Inflammatory macrophage (primary cell): ENCODE measurements around the gene TEAD1.

Experiments used
- DNase-seq, 2 donors: peaks; one replicate each; pipeline ENCODE4 v3.0.0-alpha.2; 2020 to 2022

TEAD1 gene

DNA sequence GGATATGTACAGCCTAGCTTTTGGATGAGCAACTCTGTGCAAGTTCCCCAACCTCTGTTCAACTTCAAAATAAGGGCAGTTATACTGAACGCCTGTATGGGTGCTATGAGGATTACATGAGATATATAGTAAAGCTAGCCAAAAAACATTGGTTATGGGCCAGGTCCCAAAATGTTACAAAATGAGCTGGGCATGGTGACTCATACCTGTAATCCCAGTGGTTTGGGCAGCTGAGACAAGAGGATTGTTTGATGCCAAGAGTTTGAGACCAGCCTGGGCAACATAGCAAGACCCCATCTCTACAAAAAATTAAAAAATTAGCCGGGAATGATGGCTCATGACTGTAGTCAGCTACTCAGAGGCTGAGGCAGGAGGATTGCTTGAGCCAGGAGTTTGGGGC lies 118.4 kb downstream of the TEAD1 start:
- DNase-seq = no peak

DNA sequence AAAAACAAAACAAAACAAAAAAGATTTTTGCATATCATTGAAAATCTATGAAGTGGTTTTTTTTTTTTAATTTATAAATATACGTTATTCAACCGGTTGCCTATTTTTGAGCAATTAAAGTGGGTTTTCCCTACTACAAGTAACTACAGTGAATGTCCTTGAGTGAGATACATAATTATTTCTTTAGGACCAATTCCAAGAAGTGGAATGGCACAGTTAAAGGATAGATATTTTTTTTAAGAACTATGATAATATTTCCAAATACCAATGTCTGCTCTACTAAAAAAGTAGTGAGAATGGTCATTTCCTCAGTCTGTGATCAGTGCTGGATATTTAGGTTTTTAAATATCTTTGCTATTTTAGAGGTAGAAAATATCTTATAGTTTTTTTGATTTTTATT lies 118.8 kb downstream of the TEAD1 start:
- DNase-seq = no peak

- no peak for DNase-seq
Measured at GRCh38 chr11:12793506-12793905, 119.3 kb downstream of the TEAD1 start.

GRCh38 chr11:12794576-12795230 lies 120.5 kb downstream of the TEAD1 start:
- DNase-seq = no peak

- DNase-seq = no peak
Measured at GRCh38 chr11:12797996-12798395, 123.8 kb downstream of the TEAD1 start.

DNA sequence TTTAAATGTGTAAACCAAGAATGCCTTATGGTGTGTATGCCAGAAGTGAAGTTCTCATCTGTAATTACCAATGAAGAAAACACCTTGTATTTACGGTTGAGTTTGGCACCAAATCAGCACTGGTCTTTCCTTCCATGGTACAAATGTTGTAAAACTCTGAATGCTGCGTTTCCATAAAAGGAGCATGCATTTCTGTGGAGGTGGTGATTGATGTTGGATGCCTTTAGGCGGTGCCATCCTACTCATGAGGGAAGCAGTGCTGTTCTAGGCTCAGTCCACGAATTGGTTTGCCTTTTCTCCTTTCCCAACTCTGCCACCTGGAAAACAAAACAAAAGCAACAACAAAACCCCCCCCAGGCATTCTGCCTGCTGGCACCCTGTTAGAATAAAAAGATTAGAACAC lies 124.4 kb downstream of the TEAD1 start:
- no peak for DNase-seq

- no peak for DNase-seq
Measured at GRCh38 chr11:12799334-12799835, 125.2 kb downstream of the TEAD1 start.

GRCh38 chr11:12800032-12800671 lies 125.9 kb downstream of the TEAD1 start:
- no peak for DNase-seq

DNA sequence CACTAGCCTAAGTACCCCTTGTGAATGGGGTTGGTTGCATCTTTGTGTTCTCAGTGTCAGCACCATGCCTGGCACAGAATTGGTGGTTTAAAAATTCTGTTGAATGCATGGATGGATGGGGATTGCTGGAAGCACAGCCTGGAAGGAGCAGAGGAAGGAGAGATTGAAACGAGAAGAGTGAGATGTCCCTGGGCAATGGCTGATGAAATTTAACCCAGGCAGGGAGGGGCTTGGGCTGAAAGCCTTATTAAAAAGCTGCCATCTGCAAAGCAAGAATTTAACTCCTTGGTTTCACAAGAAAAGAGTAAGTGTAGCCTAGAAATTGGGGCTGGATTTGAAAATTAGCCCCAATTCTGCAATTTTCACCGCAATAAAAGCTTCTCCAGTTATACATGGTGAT lies 126.7 kb downstream of the TEAD1 start:
- DNase-seq = no peak

- DNase-seq = no peak
Measured at GRCh38 chr11:12801976-12802375, 127.8 kb downstream of the TEAD1 start.

GRCh38 chr11:12802418-12803085 lies 128.3 kb downstream of the TEAD1 start:
- no peak for DNase-seq

- DNase-seq = no peak
Measured at GRCh38 chr11:12803086-12803826, 129.0 kb downstream of the TEAD1 start.

DNA sequence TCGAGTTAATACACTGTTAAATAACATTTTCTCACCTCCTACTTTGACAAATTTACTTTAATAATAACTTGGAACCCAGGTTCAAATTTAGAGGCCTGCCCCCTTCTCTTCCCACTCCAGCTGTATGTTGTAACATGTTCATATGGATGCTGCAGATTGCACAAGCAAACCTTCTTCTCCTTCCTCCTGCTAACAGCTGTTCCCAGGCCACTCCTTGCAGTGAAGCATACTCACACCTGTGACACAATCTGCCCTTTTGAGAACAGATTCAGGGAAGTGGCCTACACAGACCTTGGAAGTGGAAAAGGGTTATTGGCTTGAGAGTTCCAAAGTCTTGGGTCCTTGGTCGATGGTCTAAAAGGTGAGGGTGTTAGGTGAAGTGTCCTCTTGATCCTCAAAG lies 131.9 kb downstream of the TEAD1 start:
- no peak for DNase-seq

GRCh38 chr11:12807621-12808020 lies 133.4 kb downstream of the TEAD1 start:
- no peak for DNase-seq

GRCh38 chr11:12808519-12808918 lies 134.3 kb downstream of the TEAD1 start:
- DNase-seq = no peak

DNA sequence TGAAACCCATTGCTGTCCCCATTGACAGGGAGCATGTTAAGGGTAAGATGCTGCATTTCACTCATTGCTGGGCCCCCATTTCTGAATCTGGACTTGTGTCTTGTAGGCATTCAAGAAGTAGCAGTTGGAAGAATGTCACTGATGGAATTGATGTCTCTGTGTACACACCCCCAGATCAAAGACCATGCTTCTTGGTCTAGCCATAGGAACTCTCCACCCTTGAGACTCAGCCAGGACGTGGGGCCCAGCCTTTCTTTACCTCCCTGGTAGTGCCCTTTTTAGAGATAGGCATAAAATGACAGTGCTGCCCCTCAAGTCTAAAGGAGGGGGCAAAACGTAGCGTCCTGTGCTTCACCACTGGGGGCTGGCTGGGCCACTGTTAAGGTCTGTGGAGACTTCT lies 135.1 kb downstream of the TEAD1 start:
- no peak for DNase-seq

DNA sequence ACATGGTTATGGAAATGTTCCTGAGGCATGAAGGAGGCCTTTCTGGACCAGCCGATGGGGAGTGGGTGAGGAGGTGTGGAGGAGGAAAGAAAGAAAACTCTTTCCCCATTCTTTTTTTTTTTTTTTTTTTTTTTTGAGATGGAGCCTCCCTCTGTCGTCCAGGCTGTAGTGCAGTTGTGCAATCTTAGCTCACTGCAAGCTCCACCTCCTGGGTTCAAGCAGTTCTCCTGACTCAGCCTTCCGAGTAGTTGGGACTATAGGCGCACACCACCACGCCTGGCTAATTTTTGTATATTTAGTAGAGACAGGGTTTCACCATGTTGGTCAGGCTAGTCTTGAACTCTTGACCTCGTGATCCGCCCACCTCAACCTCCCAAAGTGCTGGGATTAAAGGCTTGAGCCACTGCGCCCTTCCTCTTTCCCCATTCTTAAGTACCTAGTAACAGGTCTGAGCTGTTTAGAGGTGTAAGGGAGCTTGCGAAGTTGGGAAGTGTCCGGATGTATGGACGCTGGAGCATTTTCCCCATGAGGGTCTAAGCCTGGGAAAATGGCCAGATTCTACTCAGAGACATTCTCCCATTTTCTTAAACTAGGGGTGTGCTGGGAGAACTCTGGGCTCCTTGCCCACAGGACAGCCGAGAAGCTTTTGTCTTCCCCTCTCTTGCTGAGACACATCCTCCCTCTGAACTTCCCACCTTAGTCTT lies 135.8 kb downstream of the TEAD1 start:
- DNase-seq = no peak

GRCh38 chr11:12810568-12810894 lies 136.3 kb downstream of the TEAD1 start:
- no peak for DNase-seq

- no peak for DNase-seq
Measured at GRCh38 chr11:12811861-12812260, 137.6 kb downstream of the TEAD1 start.

- DNase-seq = no peak
Measured at GRCh38 chr11:12812849-12813248, 138.6 kb downstream of the TEAD1 start.

DNA sequence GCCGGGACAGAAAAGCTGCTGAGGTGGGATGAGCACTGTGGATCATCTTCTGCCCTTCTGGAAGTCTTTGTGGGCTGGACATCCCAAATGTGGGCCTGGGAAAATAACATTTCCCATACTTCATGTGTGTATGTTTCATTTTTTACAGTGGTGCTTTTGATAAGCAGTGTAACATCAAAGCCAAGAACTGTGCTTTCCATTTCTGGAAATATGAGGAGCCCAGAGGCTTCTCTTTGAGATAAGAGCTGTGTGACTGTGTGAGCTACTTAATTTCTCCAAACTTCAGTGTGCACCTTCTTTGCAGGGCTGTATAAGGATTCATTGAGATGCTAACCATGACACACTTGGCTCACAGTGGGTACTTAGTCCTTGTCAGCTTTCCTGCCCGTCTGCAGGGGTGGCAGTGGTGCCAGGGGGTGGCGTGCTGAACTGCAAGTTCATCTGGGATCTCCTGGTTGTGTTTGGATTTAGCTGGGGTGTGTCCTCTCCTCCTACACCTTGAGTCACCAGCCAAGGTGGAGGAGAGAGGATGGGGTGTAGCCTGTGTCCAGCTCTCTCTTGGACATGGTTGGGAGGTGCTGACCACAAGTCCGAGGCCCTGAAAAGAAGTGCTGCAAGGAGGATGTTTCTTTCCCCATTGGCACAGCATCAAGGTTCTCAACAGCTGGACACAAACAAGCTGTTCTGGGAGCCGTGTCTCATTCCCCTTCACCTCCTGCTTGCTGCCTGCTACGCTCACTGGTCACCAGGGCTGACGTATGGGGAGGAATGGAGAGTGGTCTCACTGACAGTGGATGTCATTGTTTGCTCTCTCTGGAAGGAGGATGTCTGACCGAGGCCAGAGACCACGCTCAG lies 139.4 kb downstream of the TEAD1 start:
- no peak for DNase-seq

GRCh38 chr11:12815129-12815480 lies 140.9 kb downstream of the TEAD1 start:
- DNase-seq = no peak
